Lower leg skin (tissue), 3 donors: Measurements from ENCODE around the gene ATP2A2.

Source experiments
- CTCF ChIP-seq, 3 donors: fragments of 450-650 bp; IDR thresholded peaks; one replicate each; pipeline ENCODE4 v1.5.1; 2016; ENCODE audit warnings: antibody characterized with exemption in 3 of 3, mild to moderate bottlenecking in 3 of 3, moderate library complexity in 2 of 3
- POLR2A ChIP-seq, 2 donors: fragments of 450-650 bp; IDR thresholded peaks; one replicate each; pipeline ENCODE4 v1.6.1; 2016 to 2017; ENCODE audit warnings: antibody characterized with exemption in 2 of 2, mild to moderate bottlenecking in 1 of 2, moderate library complexity in 1 of 2

DNA sequence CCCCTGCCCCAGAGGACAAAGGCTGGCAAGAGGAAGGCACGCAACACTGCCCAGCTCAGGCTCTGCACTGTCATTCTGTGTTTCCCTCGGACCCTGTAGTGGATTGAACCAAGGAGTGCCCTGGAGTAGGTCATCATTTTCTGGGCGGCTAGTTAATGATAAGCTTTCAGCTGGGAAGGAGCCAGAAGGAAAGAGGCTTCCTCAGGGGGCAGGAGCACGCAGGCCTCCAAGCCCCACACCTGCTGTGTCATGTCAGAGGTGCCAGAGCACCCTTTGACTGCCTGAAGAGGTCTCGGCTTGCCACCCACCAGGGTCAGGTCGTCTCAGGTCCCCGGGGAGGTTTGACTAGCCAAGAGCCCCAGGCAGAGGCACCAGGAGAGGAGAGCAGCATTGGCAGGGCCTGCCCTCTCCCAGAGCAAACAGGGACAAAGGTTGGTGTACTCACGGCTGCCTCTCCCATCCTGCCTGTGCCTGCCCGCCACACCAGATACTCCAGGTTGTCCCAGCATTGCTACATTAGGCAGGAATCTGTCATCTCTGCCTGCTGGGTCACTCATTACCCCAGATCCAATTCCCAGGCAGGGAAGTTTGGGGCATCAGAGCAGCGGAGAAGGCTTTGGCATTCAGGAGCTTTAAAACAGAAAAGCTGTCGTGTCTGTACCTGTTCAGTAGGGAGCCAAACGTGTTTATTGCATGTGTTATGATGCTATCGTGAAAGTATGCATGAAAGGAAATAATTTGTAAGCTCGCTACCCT lies 33.5 kb upstream of the ATP2A2 start:
- no peak for TF ChIP-seq CTCF (IDR thresholded peaks at IDR 0.05)
- no peak for TF ChIP-seq POLR2A (IDR thresholded peaks at IDR 0.05)
